Ovary (tissue), 3 donors: ENCODE data around the gene MIOS.

ENCODE experiments used
- EP300 ChIP-seq: sonication (generic); formaldehyde crosslinking; IDR thresholded peaks from one replicate; pipeline ENCODE4 v1.6.1; 2017; ENCODE audit warnings: antibody characterized with exemption
- TF ChIP-seq, protein P1 (sequence below), 3 donors: fragments of 450-650 bp in 2 of 3; fragments of 200-600 bp in 1 of 3; IDR thresholded peaks; one replicate each; pipeline versions ENCODE4 v1.5.1 to v1.8.0; 2016 to 2022; ENCODE audit warnings: antibody characterized with exemption in 3 of 3, mild to moderate bottlenecking in 1 of 3
- donor health status: DM: no; HTN: no; CAD: no.

DNA sequence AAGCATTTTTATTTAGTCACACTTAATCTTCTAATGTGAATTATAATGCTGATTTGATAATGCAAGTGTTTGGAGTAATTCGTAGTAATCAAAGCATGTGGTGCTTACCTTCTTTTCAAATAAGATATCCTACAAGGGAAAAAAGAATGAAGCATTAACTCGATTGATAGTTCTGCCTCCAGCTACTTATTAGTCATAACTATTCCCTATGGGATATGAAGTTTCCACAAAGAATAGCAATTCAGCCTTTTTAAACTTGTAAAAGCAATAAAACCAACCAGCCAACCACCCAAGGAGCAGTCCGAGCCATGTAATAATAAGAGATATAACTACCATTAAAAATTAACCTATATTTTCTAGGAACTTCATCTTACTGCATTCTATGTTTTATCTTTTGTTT is 42.6 kb upstream of the MIOS start:
- TF ChIP-seq, protein P1, sequence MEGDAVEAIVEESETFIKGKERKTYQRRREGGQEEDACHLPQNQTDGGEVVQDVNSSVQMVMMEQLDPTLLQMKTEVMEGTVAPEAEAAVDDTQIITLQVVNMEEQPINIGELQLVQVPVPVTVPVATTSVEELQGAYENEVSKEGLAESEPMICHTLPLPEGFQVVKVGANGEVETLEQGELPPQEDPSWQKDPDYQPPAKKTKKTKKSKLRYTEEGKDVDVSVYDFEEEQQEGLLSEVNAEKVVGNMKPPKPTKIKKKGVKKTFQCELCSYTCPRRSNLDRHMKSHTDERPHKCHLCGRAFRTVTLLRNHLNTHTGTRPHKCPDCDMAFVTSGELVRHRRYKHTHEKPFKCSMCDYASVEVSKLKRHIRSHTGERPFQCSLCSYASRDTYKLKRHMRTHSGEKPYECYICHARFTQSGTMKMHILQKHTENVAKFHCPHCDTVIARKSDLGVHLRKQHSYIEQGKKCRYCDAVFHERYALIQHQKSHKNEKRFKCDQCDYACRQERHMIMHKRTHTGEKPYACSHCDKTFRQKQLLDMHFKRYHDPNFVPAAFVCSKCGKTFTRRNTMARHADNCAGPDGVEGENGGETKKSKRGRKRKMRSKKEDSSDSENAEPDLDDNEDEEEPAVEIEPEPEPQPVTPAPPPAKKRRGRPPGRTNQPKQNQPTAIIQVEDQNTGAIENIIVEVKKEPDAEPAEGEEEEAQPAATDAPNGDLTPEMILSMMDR (IDR thresholded peaks at IDR 0.05) = no peak
- no peak for TF ChIP-seq EP300
